Tibial nerve (tissue), 4 donors: Measurements from ENCODE around the gene OR2L5.

ENCODE experiments used
- CTCF ChIP-seq, 5 experiments: fragments of 200-600 bp in 3 of 5; fragments of 450-650 bp in 2 of 5; sonication (generic) in 3 of 5; IDR thresholded peaks; one replicate each; pipeline ENCODE4 v1.5.1; 2016 to 2019; ENCODE audit warnings: antibody characterized with exemption in 5 of 5, mild to moderate bottlenecking in 3 of 5, moderate library complexity in 2 of 5
- EP300 ChIP-seq, 2 donors: sonication (generic); formaldehyde crosslinking; IDR thresholded peaks; one replicate each; pipeline ENCODE4 v1.6.1; 2017; ENCODE audit warnings: antibody characterized with exemption in 2 of 2, mild to moderate bottlenecking in 1 of 2
- POLR2A ChIP-seq, 2 donors: fragments of 450-650 bp; IDR thresholded peaks; one replicate each; pipeline ENCODE4 v1.6.1; 2017; ENCODE audit warnings: antibody characterized with exemption in 2 of 2, mild to moderate bottlenecking in 2 of 2, moderate library complexity in 2 of 2

DNA sequence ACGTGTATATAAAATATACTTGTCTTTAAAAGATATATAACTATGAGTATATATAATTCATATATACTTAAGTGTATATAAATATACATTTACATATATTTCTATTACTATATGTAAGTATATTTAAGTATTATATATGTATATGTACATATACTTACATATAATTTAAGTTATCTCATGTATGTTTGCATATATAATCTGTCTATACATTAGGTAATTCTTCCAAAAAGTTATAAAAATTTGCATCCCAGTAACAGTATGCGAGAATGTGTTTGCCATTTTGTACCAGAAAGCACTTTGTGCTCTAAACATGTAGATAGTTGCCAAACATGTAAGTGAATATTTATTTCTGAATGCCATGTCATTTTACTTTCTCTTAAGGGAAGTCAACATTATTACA lies 48.5 kb upstream of the OR2L5 start, which contains the start of gene OR2AK2:
- TF ChIP-seq CTCF (IDR thresholded peaks at IDR 0.05): no peak
- no peak for TF ChIP-seq POLR2A (IDR thresholded peaks at IDR 0.05)
- no peak for TF ChIP-seq EP300 (IDR thresholded peaks at IDR 0.05)
